HCT116 (cell line): ENCODE measurements around the gene FAM167B. TPM values are rescaled to one million over a fixed set of nuclear protein-coding genes. Genes with fewer than 3 reads are reported as not detected.
"Not testable (repeated sequence)": the region's sequence is repeated elsewhere in the genome, so short reads cannot be mapped to it uniquely, and the experiment has no call there.

Experiments used
- ATAC-seq: fragments of 200-7000 bp; cut with Tn5 transposase; 2 replicates; pipeline ENCODE4 v1.9.1; 2020; ENCODE audit warnings: mild to moderate bottlenecking, moderate library complexity
- BruUV-seq: library from RNA; stranded (reverse); fragments of 400-500 nt; replicated peaks from 2 replicates; lab custom pipeline; 2021; lab: Mats Ljungman, UMichigan
- CTCF ChIA-PET: fragments of 300-600 bp; sonication (Branson Sonifier 250); formaldehyde crosslinking; loops from one replicate; lab custom pipeline; 2021; ENCODE audit warnings: antibody characterized with exemption; lab: Charles Lee
- POLR2A ChIA-PET: fragments of 300-600, 350-600 bp; sonication (Branson Sonifier 250); formaldehyde crosslinking; loops from one replicate; lab custom pipeline; 2021; ENCODE audit warnings: antibody characterized with exemption; lab: Charles Lee
- RAD21 ChIA-PET, 2 experiments: fragments of 300-600 bp; sonication (Branson Sonifier 250); formaldehyde crosslinking; loops; one replicate each; lab custom pipeline; 2023; ENCODE audit warnings: low total read pairs in 2 of 2; ENCODE audit not compliant: uncharacterized antibody in 2 of 2, unreplicated experiment in 2 of 2, low non-redundant PET in 1 of 2; lab: Charles Lee
- DNase-seq: peaks from one replicate; pipeline ENCODE4 v3.0.0-alpha.2; 2010; ENCODE audit warnings: low read depth, low spot score
- H2AFZ ChIP-seq: fragments of 200-600 bp; shearing (Covaris generic), sonication (generic); 2 replicates; pipeline ENCODE4 v1.6.1; 2017; ENCODE audit warnings: low read depth, mixed run types, mixed read lengths, antibody characterized with exemption, low read length; ENCODE audit not compliant: poor library complexity, severe bottlenecking
- H3K27ac ChIP-seq: 2 replicates; pipeline ENCODE4 v1.5.1; 2012; ENCODE audit warnings: low read depth, low read length
- H3K27me3 ChIP-seq: fragments of 200-600 bp; sonication (generic); 2 replicates; pipeline ENCODE4 v1.6.1; 2016; ENCODE audit warnings: mixed run types, low read length, mixed read lengths; ENCODE audit not compliant: insufficient read depth
- H3K36me3 ChIP-seq, 2 experiments: fragments of 200-500 bp in 1 of 2; fragments of 200-600 bp in 1 of 2; sonication (Bioruptor generic) in 1 of 2; sonication (generic) in 1 of 2; 2 replicates each; pipeline versions ENCODE4 v1.5.1 to v1.6.1; 2014 to 2016; ENCODE audit warnings: low read length in 2 of 2, inconsistent platforms in 1 of 2, mixed read lengths in 1 of 2, mixed run types in 1 of 2; ENCODE audit not compliant: insufficient read depth in 2 of 2, control insufficient read depth in 1 of 2
- H3K4me1 ChIP-seq, 2 experiments: fragments of 200-600 bp in 1 of 2; sonication (generic) in 1 of 2; 2 replicates each; pipeline versions ENCODE4 v1.5.1 to v1.6.1; 2012 to 2017; ENCODE audit warnings: low read length in 2 of 2, inconsistent platforms in 1 of 2, mild to moderate bottlenecking in 1 of 2, mixed read lengths in 1 of 2, mixed run types in 1 of 2, moderate library complexity in 1 of 2; ENCODE audit not compliant: insufficient read depth in 2 of 2, control insufficient read depth in 1 of 2
- H3K4me2 ChIP-seq: fragments of 200-600 bp; sonication (generic); 2 replicates; pipeline ENCODE4 v1.6.1; 2017; ENCODE audit warnings: mixed run types, low read length, mixed read lengths
- H3K4me3 ChIP-seq, 2 experiments: fragments of 200-600 bp in 1 of 2; sonication (generic) in 1 of 2; replicated peaks in 1 of 2; 2 replicates each; pipeline ENCODE4 v1.5.1; 2011 to 2016; ENCODE audit warnings: low read length in 2 of 2, control low read depth in 1 of 2, low read depth in 1 of 2, mild to moderate bottlenecking in 1 of 2, mixed read lengths in 1 of 2, mixed run types in 1 of 2
- H3K79me2 ChIP-seq: fragments of 200-600 bp; sonication (generic); 2 replicates; pipeline ENCODE4 v1.6.1; 2017; ENCODE audit warnings: mild to moderate bottlenecking, mixed run types, low read length, moderate library complexity, mixed read lengths; ENCODE audit not compliant: insufficient read depth
- H3K9ac ChIP-seq: fragments of 200-600 bp; sonication (generic); 2 replicates; pipeline ENCODE4 v1.6.1; 2016; ENCODE audit warnings: low read length, mixed read lengths
- H3K9me2 ChIP-seq: fragments of 200-600 bp; sonication (generic), shearing (Covaris generic); 2 replicates; pipeline ENCODE4 v1.6.1; 2017; ENCODE audit warnings: mixed run types, mild to moderate bottlenecking, moderate library complexity; ENCODE audit not compliant: insufficient read depth
- H3K9me3 ChIP-seq, 2 experiments: fragments of 200-500 bp in 1 of 2; fragments of 200-600 bp in 1 of 2; sonication (Bioruptor generic) in 1 of 2; sonication (generic) in 1 of 2; 2 replicates each; pipeline ENCODE4 v1.6.1; 2014 to 2017; ENCODE audit warnings: low read length in 2 of 2, mixed read lengths in 2 of 2, inconsistent platforms in 1 of 2, low read depth in 1 of 2, mild to moderate bottlenecking in 1 of 2, mixed run types in 1 of 2, moderate library complexity in 1 of 2; ENCODE audit not compliant: control insufficient read depth in 1 of 2, insufficient read depth in 1 of 2
- H4K20me1 ChIP-seq: fragments of 200-600 bp; sonication (generic), shearing (Covaris generic); 2 replicates; pipeline ENCODE4 v1.6.1; 2017; ENCODE audit warnings: mixed run types, mild to moderate bottlenecking, moderate library complexity; ENCODE audit not compliant: insufficient read depth
- CEBPB ChIP-seq: IDR thresholded peaks from 2 replicates; pipeline ENCODE4 v1.6.1; 2012; ENCODE audit warnings: low read depth
- CTCF ChIP-seq, 3 experiments: fragments of 200-600 bp in 1 of 3; sonication (generic) in 1 of 3; IDR thresholded peaks in 2 of 3; conservative IDR thresholded peaks in 1 of 3; 2 replicates each; pipeline ENCODE4 v1.5.1; 2012 to 2017; ENCODE audit warnings: low read depth in 2 of 3, low read length in 2 of 3, antibody characterized with exemption in 1 of 3, borderline replicate concordance in 1 of 3, control low read depth in 1 of 3, mild to moderate bottlenecking in 1 of 3, mixed read lengths in 1 of 3, mixed run types in 1 of 3, moderate library complexity in 1 of 3; ENCODE audit not compliant: insufficient read depth in 1 of 3
- ELF1 ChIP-seq: IDR thresholded peaks from 2 replicates; pipeline ENCODE4 v1.6.1; 2012; ENCODE audit warnings: low read depth, borderline replicate concordance
- JUND ChIP-seq: IDR thresholded peaks from 2 replicates; pipeline ENCODE4 v1.6.1; 2012
- RAD21 ChIP-seq: IDR thresholded peaks from 2 replicates; pipeline ENCODE4 v1.6.1; 2012; ENCODE audit warnings: low read depth, mild to moderate bottlenecking
- TCF7L2 ChIP-seq: IDR thresholded peaks from 2 replicates; pipeline ENCODE4 v1.7.0; 2011; ENCODE audit warnings: borderline replicate concordance, inconsistent platforms; ENCODE audit not compliant: insufficient read depth, insufficient read length; ENCODE audit errors: extremely low read depth
- YY1 ChIP-seq: IDR thresholded peaks from 2 replicates; pipeline ENCODE4 v1.6.1; 2011; ENCODE audit warnings: low read length, low read depth, moderate library complexity, mild to moderate bottlenecking; ENCODE audit not compliant: insufficient replicate concordance; ENCODE audit errors: extremely low read depth
- ZFX ChIP-seq: fragments of 450-650 bp; IDR thresholded peaks from 2 replicates; pipeline ENCODE4 v1.6.1; 2017
- intact Hi-C: fragments of 100-400 bp; cut with micrococcal nuclease; formaldehyde crosslinking; loops from 2 replicates; pipeline ENCODE4 v1.10.0; 2022
- total RNA-seq: library from RNA; stranded (reverse); gene quantifications from one replicate; pipeline ENCODE4 v1.2.1, GENCODE V29; 2021; ENCODE audit not compliant: unreplicated experiment

The FAM167B gene
- total RNA-seq, 1 experiment from 2014 or later = 0.42 TPM

- no peak for TF ChIP-seq YY1
- no peak for TF ChIP-seq JUND
- TF ChIP-seq CTCF (IDR thresholded peaks at IDR 0.05 in 2 of 3, conservative IDR thresholded peaks at IDR 0.05 in 1 of 3; ENCODE audit: borderline replicate concordance in 1 of 3, insufficient read depth in 1 of 3, low read depth in 2 of 3, low read length in 2 of 3) = no peak
- TF ChIP-seq ZFX = no peak
- TF ChIP-seq CEBPB = no peak
- no peak for TF ChIP-seq RAD21
- TF ChIP-seq ELF1 = no peak
- no peak for TF ChIP-seq TCF7L2
Observed at GRCh38 chr1:32257227-32257508, 10.1 kb downstream of the FAM167B start (continued).

DNA sequence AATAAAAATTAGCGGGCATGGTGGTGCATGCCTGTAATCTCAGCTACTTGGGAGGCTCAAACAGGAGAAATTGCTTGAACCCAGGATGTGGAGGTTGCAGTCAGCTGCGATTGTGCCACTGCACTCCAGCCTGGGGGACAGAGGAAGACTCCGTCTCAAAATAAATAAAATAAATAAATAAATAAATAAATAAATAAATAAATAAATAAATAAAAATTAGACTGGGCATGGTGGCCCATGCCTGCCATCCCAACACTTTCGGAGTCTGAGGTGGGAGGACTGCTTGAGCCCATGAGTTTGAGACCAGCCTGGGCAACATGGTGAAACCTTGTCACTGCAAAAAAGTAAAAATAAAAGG lies 16.2 kb downstream of the FAM167B start:
- H3K9me2 ChIP-seq, H3K36me3 ChIP-seq, H3K79me2 ChIP-seq, H3K9me3 ChIP-seq, POLR2A ChIA-PET, H3K27me3 ChIP-seq, DNase-seq, H3K4me3 ChIP-seq, BruUV-seq, H4K20me1 ChIP-seq, RAD21 ChIA-PET, ATAC-seq, H3K27ac ChIP-seq, CTCF ChIA-PET, H3K9ac ChIP-seq, H2AFZ ChIP-seq, H3K4me2 ChIP-seq, intact Hi-C loops: not testable (repeated sequence)
- H3K4me1 ChIP-seq = peaks cover 3 to 18% of the 10 kb centered on the region in 2 experiments
